ENCODE measurements around the gene OLFM2. TPM values are rescaled to one million over a fixed set of nuclear protein-coding genes. Genes with fewer than 3 reads are reported as not detected.

OLFM2 gene
- total and polyA plus RNA-seq, 2 of the 4 experiments (the other 2 are of a cell fraction) = 2.7 to 5.1 TPM

DNA sequence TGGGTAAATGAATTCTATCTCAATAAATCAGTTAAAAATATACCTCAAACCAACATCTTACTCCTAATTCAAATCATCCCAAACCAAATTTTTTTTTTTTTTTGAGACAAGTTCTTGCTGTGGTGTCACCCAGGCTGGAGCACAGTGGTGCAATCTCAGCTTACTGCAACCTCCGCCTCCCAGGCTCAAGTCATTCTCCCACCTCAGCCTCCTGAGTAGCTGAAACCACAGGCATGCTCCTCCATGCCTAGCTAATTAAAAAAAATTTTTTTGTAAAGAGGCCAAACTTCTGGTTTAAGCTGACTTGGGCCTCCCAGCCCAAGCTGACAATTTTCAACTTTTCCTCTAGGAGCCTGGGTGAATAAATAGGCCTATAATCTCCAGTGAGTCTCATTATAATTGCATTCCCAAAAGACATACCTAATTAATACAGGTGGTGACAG lies 22.1 kb upstream of the OLFM2 start:
- H3K18ac ChIP-seq (ENCODE audit: low read depth, low read length) = peak overlapping the region; percentile 89
- peak overlapping the region in 1 of 2 experiments; percentile 46; a peak in 1 of 4 replicates for H4K8ac ChIP-seq (ENCODE audit: low read depth in 2 of 2, low read length in 2 of 2)
- H2BK120ac ChIP-seq (ENCODE audit: low read depth, low read length) = peak overlapping the region; percentile 90
- peak overlapping the region; percentile 89; the same call in 1 of the 2 replicates for H2AK5ac ChIP-seq (ENCODE audit: low read depth, low read length)
- peaks cover 4% of the 10 kb centered on the region for H3K9me1 ChIP-seq (ENCODE audit: insufficient read depth, low read length)
- peaks cover 5% of the 10 kb centered on the region for H3K4me1 ChIP-seq (ENCODE audit: control insufficient read depth, insufficient read depth, low read length)
- TF ChIP-seq SMC3 (IDR thresholded peaks at IDR 0.05; ENCODE audit: low read depth, low read length) (no peak), RAD21 (IDR thresholded peaks at IDR 0.05; ENCODE audit: low read length) (no peak), CEBPB (IDR thresholded peaks at IDR 0.05; ENCODE audit: low read depth, low read length) (peak; percentile 93), NFE2L2 (IDR thresholded peaks at IDR 0.05; ENCODE audit: low read depth, low read length) (no peak), CTCF (conservative IDR thresholded peaks at IDR 0.05; ENCODE audit: low read depth, low read length) (no peak), CHD1 (IDR thresholded peaks at IDR 0.05; ENCODE audit: low read depth, low read length) (no peak), RFX5 (IDR thresholded peaks at IDR 0.05; ENCODE audit: low read depth, low read length) (no peak), MAZ (IDR thresholded peaks at IDR 0.05; ENCODE audit: borderline replicate concordance, low read depth, low read length) (peak; percentile 17; the same call in 1 of the 2 replicates)
- H2BK5ac ChIP-seq (ENCODE audit: low read depth, low read length, poor library complexity, severe bottlenecking) = peak overlapping the region; percentile 33
- H2AFZ ChIP-seq (replicated peaks; ENCODE audit: low read length, poor library complexity) = no peak overlapping the region
- peak; percentile 91 for DNase-seq
- peak overlapping the region; percentile 87 for H3K14ac ChIP-seq (replicated peaks; ENCODE audit: low read depth, low read length)
- intact Hi-C loops (cut with micrococcal nuclease) = no loop called here
- H3K56ac ChIP-seq (ENCODE audit: extremely low read depth, insufficient read depth, low read length) = no peak overlapping the region; the same call in 1 of the 2 replicates
- dilution Hi-C loops (cut with HindIII; ENCODE audit: low sequenced_read_pairs, unreplicated experiment) = no loop called here
- CTCF ChIA-PET = interaction anchor here (0.6 to 1.2 kb wide), 4 partner anchors 13 to 69 kb away, joined by 3 to 4 read pairs (median 4); no protein-coding TSS in a partner anchor
- H4K91ac ChIP-seq (ENCODE audit: insufficient read depth, low read depth, low read length) = peak overlapping the region; percentile 74; the same call in 1 of the 2 replicates
- no peaks in the 10 kb centered on the region for H3K79me1 ChIP-seq (ENCODE audit: low read depth in 1 of 2, low read length in 2 of 2)
- H2BK20ac ChIP-seq (ENCODE audit: low read depth, low read length) = peak overlapping the region; percentile 83
- H3K4me2 ChIP-seq (ENCODE audit: low read depth, low read length) = peak overlapping the region; percentile 65
- peak overlapping the region; percentile 64; the same call in 1 of the 2 replicates for H3K27ac ChIP-seq (ENCODE audit: insufficient read depth, low read length)
- no peaks in the 10 kb centered on the region; the same call in 1 of the 2 replicates for H4K20me1 ChIP-seq (ENCODE audit: insufficient read depth, low read length)
- no TSS peak for BruUV-seq (replicated peaks)
- POLR2A ChIA-PET (ENCODE audit: unreplicated experiment) = interaction anchor here (0.6 kb wide), 1 partner anchor 608 kb away, joined by 3 read pairs; no protein-coding TSS in a partner anchor
- no peak overlapping the region for H3K4me3 ChIP-seq (ENCODE audit: insufficient read depth, low read depth, low read length)
- peak overlapping the region; percentile 73 for H4K5ac ChIP-seq (ENCODE audit: low read depth, low read length)
- peak overlapping the region; percentile 66 for H3K9ac ChIP-seq (ENCODE audit: low read depth, low read length)
- H2AK9ac ChIP-seq (replicated peaks; ENCODE audit: low read depth, low read length, poor library complexity) = no peak overlapping the region
- no peaks in the 10 kb centered on the region for H3K27me3 ChIP-seq (ENCODE audit: control insufficient read depth, insufficient read depth, low read length)
- in situ Hi-C loops (cut with MboI; ENCODE audit: low sequenced_read_pairs) = no loop called here
- H3K36me3 ChIP-seq (ENCODE audit: control insufficient read depth, insufficient read depth, low read length) = no peaks in the 10 kb centered on the region; the same call in 1 of the 2 replicates
- WGBS, 2 experiments (ENCODE audit: extremely low coverage in 2 of 2, insufficient read length in 1 of 2) = no CpG with 5 or more reads among the region's 1 CpG
- H3K23ac ChIP-seq (ENCODE audit: low read depth, low read length) = no peak overlapping the region
- H3K9me3 ChIP-seq (ENCODE audit: control insufficient read depth, insufficient read depth, low read length) = no peaks in the 10 kb centered on the region
- H2BK15ac ChIP-seq (ENCODE audit: low read depth, low read length) = peak overlapping the region; percentile 64; the same call in 1 of the 3 replicates
- H3K4ac ChIP-seq (ENCODE audit: low read depth, low read length) = peak overlapping the region; percentile 87
- ATAC-seq (ENCODE audit: low read depth) = peak; percentile 96
